Lower leg skin (tissue), 4 donors: ENCODE results near the gene BLTP3A. TPM values are rescaled to one million over a fixed set of nuclear protein-coding genes. Genes with fewer than 3 reads are reported as not detected.
A peak's percentile ranks its signal among the peaks of the same experiment; 100 is the strongest.
"Not testable (repeated sequence)": the region's sequence is repeated elsewhere in the genome, so short reads cannot be mapped to it uniquely, and the experiment has no call there.

Source experiments
- DNase-seq, 2 donors: peaks; one replicate each; pipeline ENCODE4 v3.0.0-alpha.2; 2019; ENCODE audit warnings: low spot score in 2 of 2
- H3K4me3 ChIP-seq: fragments of 200-600 bp; sonication (generic); 2 replicates; pipeline ENCODE4 v1.5.1; 2017; ENCODE audit warnings: mild to moderate bottlenecking, low read depth; ENCODE audit not compliant: poor library complexity, severe bottlenecking
- POLR2A ChIP-seq, 2 donors: fragments of 450-650 bp; IDR thresholded peaks; one replicate each; pipeline ENCODE4 v1.6.1; 2016 to 2017; ENCODE audit warnings: antibody characterized with exemption in 2 of 2, mild to moderate bottlenecking in 1 of 2, moderate library complexity in 1 of 2
- WGBS, 2 donors: methylation state at CpG; one replicate each; pipeline ENCODE4 v1.1.5; 2018; 5-methylcytosine and 5-hydroxymethylcytosine counted together
- intact Hi-C: fragments of 100-400 bp; cut with DNase I; formaldehyde crosslinking; loops from one replicate; pipeline ENCODE4 v1.15.0; 2023; ENCODE audit warnings: low total_unique reads
- total RNA-seq, 4 donors: library from RNA; depleted of rRNA; stranded (reverse); fragments of >200 nt; gene quantifications; one replicate each; pipeline ENCODE4 v1.1.0, GENCODE V29; 2016
- TF ChIP-seq, protein P1 (sequence below), 3 donors: fragments of 450-650 bp; IDR thresholded peaks; one replicate each; pipeline ENCODE4 v1.5.1; 2016; ENCODE audit warnings: antibody characterized with exemption in 3 of 3, mild to moderate bottlenecking in 3 of 3, moderate library complexity in 2 of 3

Gene BLTP3A, protein sequence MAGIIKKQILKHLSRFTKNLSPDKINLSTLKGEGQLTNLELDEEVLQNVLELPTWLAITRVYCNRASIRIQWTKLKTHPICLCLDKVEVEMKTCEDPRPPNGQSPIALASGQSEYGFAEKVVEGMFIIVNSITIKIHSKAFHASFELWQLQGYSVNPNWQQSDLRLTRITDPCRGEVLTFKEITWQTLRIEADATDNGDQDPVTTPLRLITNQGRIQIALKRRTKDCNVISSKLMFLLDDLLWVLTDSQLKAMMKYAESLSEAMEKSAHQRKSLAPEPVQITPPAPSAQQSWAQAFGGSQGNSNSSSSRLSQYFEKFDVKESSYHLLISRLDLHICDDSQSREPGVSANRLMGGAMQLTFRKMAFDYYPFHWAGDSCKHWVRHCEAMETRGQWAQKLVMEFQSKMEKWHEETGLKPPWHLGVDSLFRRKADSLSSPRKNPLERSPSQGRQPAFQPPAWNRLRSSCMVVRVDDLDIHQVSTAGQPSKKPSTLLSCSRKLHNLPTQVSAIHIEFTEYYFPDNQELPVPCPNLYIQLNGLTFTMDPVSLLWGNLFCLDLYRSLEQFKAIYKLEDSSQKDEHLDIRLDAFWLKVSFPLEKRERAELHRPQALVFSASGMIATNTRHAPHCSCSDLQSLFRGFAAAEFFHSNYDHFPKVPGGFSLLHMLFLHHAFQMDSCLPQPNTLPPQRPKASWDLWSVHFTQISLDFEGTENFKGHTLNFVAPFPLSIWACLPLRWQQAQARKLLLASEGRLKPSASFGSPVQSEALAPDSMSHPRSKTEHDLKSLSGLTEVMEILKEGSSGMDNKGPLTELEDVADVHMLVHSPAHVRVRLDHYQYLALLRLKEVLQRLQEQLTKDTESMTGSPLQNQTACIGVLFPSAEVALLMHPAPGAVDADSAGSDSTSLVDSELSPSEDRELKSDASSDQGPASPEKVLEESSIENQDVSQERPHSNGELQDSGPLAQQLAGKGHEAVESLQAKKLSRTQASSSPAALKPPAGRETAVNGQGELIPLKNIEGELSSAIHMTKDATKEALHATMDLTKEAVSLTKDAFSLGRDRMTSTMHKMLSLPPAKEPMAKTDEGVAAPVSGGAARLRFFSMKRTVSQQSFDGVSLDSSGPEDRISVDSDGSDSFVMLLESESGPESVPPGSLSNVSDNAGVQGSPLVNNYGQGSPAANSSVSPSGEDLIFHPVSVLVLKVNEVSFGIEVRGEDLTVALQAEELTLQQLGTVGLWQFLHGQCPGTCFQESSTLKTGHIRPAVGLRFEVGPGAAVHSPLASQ (N-terminal part only)
- 1 to 10 TPM; 5.6 to 9.0 (median 7.4) TPM for total RNA-seq

GRCh38 chr6:34791701-34792604 is at the start of gene BLTP3A:
Gene BLTP3A, plus strand, starts transcription at chr6:34792083. Its CDS starts 168 bp downstream, at chr6:34792251.
- peak within 1 kb of the TSS; percentile 52 for H3K4me3 ChIP-seq
- whole genome bisulfite sequencing, 2 donors: 0 to 1% methylated on average over 47 to 75 of the region's 99 CpGs
- DNase-seq: peak; percentile 29 to 91
- TF ChIP-seq, protein P1, sequence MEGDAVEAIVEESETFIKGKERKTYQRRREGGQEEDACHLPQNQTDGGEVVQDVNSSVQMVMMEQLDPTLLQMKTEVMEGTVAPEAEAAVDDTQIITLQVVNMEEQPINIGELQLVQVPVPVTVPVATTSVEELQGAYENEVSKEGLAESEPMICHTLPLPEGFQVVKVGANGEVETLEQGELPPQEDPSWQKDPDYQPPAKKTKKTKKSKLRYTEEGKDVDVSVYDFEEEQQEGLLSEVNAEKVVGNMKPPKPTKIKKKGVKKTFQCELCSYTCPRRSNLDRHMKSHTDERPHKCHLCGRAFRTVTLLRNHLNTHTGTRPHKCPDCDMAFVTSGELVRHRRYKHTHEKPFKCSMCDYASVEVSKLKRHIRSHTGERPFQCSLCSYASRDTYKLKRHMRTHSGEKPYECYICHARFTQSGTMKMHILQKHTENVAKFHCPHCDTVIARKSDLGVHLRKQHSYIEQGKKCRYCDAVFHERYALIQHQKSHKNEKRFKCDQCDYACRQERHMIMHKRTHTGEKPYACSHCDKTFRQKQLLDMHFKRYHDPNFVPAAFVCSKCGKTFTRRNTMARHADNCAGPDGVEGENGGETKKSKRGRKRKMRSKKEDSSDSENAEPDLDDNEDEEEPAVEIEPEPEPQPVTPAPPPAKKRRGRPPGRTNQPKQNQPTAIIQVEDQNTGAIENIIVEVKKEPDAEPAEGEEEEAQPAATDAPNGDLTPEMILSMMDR (IDR thresholded peaks at IDR 0.05): no peak
- TF ChIP-seq POLR2A (IDR thresholded peaks at IDR 0.05): no peak
- intact Hi-C loops: no loop called here

- H3K4me3 ChIP-seq: no peak overlapping the region
- DNase-seq: no peak
- TF ChIP-seq POLR2A (IDR thresholded peaks at IDR 0.05): no peak
- TF ChIP-seq, protein P1 (IDR thresholded peaks at IDR 0.05): no peak
- intact Hi-C loops: no loop called here
- WGBS, 2 donors: 90 to 94% methylated on average over 4 of the region's 4 CpGs
Observed at GRCh38 chr6:34742094-34742493, 49.8 kb upstream of the BLTP3A start.

DNA sequence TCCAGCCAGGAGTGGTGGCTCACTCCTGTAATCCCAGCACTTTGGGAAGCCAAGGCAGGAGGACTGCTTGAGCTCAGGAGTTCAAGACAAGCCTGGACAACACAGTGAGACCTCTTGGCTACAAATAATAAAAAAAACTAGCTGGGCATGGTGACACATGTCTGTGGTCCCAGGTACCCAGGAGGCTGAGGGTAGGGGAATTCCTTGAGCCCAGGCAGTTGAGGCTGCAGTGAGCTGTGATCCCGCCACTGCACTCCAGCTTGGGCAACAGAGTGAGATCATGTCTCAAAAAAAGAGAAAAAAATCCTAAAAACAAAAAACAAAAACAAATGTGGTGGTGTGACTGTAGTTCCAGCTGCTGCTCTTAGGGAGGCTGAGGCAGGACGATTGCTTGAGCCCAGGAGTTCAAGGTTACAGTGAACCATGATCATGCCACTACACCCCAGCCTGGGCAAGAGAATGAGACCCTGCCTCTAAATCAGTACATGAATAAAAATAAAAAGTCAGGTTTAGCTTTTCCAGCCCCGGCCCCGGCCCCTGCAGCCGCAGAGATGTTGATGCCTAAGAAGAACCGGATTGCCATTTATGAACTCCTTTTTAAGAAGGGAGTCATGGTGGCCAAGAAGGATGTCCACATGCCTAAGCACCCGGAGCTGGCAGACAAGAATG is 48.1 kb upstream of the BLTP3A start:
- no peak for DNase-seq
- no peak overlapping the region for H3K4me3 ChIP-seq
- TF ChIP-seq POLR2A (IDR thresholded peaks at IDR 0.05): no peak
- TF ChIP-seq, protein P1 (IDR thresholded peaks at IDR 0.05): no peak
- WGBS, 2 donors: 78 to 83% methylated on average over 7 of the region's 7 CpGs
- intact Hi-C loops: no loop called here

GRCh38 chr6:34744294-34744647 is 47.6 kb upstream of the BLTP3A start:
- DNase-seq, H3K4me3 ChIP-seq, intact Hi-C loops: not testable (repeated sequence)
- WGBS, 2 donors: 95% methylated on average over 10 of the region's 10 CpGs

DNA sequence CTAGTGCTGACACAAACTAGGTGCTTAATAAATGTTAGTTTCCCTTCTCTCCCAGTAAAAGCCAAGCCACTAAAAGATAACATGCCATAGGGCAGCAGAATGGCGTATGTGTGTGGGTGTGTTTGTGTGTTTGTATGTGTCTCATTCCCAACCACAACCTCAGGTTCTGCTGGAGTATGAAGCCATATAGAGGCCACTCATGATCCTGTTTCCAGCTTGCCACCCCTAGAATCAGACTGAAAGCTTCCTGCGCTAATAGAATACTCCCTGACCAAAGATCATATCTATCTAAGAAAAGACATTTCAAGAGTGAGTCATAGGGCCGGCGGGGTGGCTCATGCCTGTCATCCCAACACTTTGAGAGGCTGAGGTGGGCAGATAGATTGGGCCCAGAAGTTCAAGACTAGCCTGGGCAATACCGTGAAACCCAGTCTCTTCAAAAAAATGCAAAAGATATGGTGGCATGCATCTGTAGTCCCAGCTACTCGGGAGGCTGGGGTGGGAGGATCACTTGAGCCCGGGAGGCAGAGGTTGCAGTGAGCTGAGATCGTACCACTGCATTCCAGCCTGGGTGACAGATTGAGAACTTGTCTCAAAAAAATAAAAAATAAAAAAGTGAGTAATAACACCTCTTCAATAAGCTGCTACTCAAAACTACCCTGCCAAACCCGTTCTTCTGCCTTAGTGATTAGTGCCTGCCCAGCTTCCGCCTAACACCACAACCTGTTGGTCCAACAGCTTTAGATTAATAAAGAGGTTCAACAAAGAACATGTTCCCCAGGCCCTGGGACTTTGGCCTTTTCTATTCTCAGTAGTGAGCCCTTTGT is 46.4 kb upstream of the BLTP3A start:
- intact Hi-C loops: no loop called here
- DNase-seq: peak in 1 of 2 donors; percentile 60
- no peak overlapping the region for H3K4me3 ChIP-seq
- 41 to 47% methylated on average over 10 of the region's 10 CpGs for WGBS, 2 donors
- TF ChIP-seq POLR2A (IDR thresholded peaks at IDR 0.05): no peak
- TF ChIP-seq, protein P1 (IDR thresholded peaks at IDR 0.05): no peak
